Transverse colon (tissue), 3 donors: ENCODE results near the gene OTOGL.

Experiments used
- POLR2A ChIP-seq: fragments of 450-650 bp; IDR thresholded peaks from one replicate; pipeline ENCODE4 v1.6.1; 2016; ENCODE audit warnings: antibody characterized with exemption, mild to moderate bottlenecking, moderate library complexity
- TF ChIP-seq, protein P1 (sequence below), 5 experiments: fragments of 200-600 bp in 3 of 5; fragments of 450-650 bp in 2 of 5; sonication (generic) in 3 of 5; IDR thresholded peaks; 1 replicate in 2 of 5; 2 replicates in 3 of 5; pipeline ENCODE4 v1.5.1; 2016 to 2017; ENCODE audit warnings: antibody characterized with exemption in 5 of 5, inconsistent platforms in 3 of 5, mild to moderate bottlenecking in 2 of 5, moderate library complexity in 1 of 5

DNA sequence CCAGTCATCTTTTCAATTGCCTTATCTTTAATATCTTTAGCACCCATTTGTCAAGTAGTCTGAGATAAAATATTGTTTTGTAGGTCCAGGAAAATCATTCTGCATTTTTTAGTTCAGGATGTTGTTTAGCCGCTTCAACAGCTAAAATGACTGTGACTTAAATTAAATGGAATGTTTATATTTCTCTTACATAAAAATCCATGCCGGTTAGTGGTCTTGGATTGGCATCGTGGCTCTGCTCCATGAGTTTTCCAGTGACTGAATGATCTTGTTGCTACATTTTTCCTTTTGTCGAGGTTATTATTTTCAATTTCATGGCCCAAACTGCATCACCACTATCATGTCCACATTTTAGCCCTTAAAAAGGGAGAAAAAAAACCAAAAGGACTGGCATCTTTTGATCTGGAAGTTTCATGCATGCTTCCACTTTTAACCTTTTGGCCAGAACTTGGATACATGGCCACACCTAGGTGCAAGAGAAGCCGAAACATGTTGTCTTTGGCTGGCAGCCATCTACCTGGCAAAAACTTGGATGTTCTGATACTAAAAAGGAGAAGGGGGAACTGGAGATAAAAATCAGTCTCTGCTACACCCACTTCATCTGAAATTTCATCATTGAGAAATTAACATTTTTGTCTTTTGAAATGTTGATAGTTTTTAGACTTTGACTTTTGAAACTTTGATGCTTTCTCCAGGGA lies 142.4 kb downstream of the OTOGL start:
- TF ChIP-seq, protein P1, sequence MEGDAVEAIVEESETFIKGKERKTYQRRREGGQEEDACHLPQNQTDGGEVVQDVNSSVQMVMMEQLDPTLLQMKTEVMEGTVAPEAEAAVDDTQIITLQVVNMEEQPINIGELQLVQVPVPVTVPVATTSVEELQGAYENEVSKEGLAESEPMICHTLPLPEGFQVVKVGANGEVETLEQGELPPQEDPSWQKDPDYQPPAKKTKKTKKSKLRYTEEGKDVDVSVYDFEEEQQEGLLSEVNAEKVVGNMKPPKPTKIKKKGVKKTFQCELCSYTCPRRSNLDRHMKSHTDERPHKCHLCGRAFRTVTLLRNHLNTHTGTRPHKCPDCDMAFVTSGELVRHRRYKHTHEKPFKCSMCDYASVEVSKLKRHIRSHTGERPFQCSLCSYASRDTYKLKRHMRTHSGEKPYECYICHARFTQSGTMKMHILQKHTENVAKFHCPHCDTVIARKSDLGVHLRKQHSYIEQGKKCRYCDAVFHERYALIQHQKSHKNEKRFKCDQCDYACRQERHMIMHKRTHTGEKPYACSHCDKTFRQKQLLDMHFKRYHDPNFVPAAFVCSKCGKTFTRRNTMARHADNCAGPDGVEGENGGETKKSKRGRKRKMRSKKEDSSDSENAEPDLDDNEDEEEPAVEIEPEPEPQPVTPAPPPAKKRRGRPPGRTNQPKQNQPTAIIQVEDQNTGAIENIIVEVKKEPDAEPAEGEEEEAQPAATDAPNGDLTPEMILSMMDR (IDR thresholded peaks at IDR 0.05): no peak
- TF ChIP-seq POLR2A: no peak
